ENCODE data around the gene SMIM44.
"Not testable (repeated sequence)": the region's sequence is repeated elsewhere in the genome, so short reads cannot be mapped to it uniquely, and the experiment has no call there.

The SMIM44 gene

GRCh38 chr19:3483226-3483628, at the start of gene SMIM44:
Gene SMIM44 (minus strand): TSS chr19:3483441. CDS start chr19:3483403, 38 bp downstream.
- no peak for TF ChIP-seq CTCF (IDR thresholded peaks at IDR 0.05; ENCODE audit: low read depth, low read length)
- H3K4me3 ChIP-seq (ENCODE audit: low read depth, low read length) = no peak within 1 kb of the TSS

GRCh38 chr19:3533033-3533432, 49.8 kb upstream of the SMIM44 start:
- no peak overlapping the region for H3K4me3 ChIP-seq (ENCODE audit: low read depth, low read length)
- no peak for TF ChIP-seq CTCF (IDR thresholded peaks at IDR 0.05; ENCODE audit: low read depth, low read length)

GRCh38 chr19:3532154-3532786, 49.0 kb upstream of the SMIM44 start:
- H3K4me3 ChIP-seq (ENCODE audit: low read depth, low read length) = no peak overlapping the region
- TF ChIP-seq CTCF (IDR thresholded peaks at IDR 0.05; ENCODE audit: low read depth, low read length) = no peak

- no peak for TF ChIP-seq CTCF (IDR thresholded peaks at IDR 0.05; ENCODE audit: low read depth, low read length)
- H3K4me3 ChIP-seq (ENCODE audit: low read depth, low read length) = no peak overlapping the region
Observed at GRCh38 chr19:3531716-3532115, 48.5 kb upstream of the SMIM44 start.

GRCh38 chr19:3530389-3530788, 47.1 kb upstream of the SMIM44 start:
- no peak for TF ChIP-seq CTCF (IDR thresholded peaks at IDR 0.05; ENCODE audit: low read depth, low read length)
- H3K4me3 ChIP-seq (ENCODE audit: low read depth, low read length) = no peak overlapping the region

- H3K4me3 ChIP-seq (ENCODE audit: low read depth, low read length) = not testable (repeated sequence)
Observed at GRCh38 chr19:3529299-3529698, 46.1 kb upstream of the SMIM44 start.

- no peak overlapping the region for H3K4me3 ChIP-seq (ENCODE audit: low read depth, low read length)
- no peak for TF ChIP-seq CTCF (IDR thresholded peaks at IDR 0.05; ENCODE audit: low read depth, low read length)
Observed at GRCh38 chr19:3528539-3529211, 45.4 kb upstream of the SMIM44 start.
